HG02623 (cell line): ENCODE data around the gene PLD2.
"Not testable (repeated sequence)": the region's sequence is repeated elsewhere in the genome, so short reads cannot be mapped to it uniquely, and the experiment has no call there.

ENCODE experiments used
- ATAC-seq: cut with Tn5 transposase; IDR thresholded peaks from one replicate; pipeline ENCODE4 v1.9.1; 2021; ENCODE audit warnings: moderate library complexity; ENCODE audit not compliant: unreplicated experiment

PLD2 gene

DNA sequence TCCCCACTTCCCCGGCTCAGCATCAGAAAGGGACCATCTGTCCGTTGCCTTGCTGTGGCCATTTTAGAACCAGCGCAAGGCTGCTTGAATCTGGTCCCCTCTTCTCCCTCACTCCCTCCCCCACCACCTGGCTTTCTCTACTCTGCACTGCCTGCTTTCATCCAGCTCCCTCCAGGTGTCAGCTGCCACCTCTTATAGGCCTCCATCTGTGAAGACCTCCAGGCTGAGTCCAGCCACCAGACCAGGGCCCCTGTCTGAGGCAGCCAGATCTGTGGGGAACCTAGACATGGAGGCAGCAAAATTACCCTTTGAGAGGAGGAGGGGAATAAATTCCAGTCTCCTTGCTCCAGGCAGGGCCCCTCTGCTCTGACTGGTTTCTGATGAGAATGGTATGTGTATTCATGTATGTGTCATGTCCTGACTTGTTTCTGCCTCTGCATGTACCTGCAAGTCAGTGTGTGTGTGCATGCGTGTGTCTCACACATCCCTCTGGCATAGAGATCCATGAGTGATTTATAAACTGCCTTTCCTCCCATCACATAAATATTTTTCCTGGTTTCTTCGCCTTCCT is 47.2 kb downstream of the PLD2 start:
- ATAC-seq, result no peak

DNA sequence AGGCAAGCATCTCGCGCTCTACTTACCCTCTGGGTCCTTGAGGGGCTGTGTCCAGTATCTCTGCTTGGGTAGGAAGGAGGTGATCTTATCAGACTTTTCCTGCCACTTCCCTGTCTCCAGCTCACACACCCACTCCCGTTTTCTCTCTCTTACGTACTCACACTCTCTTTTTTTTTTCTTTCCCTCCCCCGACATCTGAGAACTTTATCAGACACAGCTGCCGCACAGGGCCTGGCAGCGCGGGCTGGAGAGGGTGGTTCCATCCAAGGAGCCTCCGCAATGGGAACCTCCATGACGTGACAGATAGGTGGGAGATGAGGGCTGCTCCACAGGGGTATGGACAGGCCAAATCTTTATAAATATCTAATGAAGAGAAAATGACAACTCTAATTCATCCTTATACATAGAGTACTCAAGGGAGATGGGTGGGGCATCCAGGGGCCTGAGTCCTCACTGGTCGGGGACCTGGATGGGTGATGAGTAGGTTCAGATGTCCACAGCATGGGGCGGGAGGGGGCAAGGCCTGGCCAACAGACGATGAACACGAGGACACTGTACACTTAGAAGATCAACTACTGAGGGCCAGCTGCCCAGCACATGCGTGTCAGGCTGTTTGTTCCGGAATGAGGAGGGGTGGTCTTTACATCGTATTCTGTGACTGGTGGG is 49.5 kb downstream of the PLD2 start:
- ATAC-seq, result no peak

DNA sequence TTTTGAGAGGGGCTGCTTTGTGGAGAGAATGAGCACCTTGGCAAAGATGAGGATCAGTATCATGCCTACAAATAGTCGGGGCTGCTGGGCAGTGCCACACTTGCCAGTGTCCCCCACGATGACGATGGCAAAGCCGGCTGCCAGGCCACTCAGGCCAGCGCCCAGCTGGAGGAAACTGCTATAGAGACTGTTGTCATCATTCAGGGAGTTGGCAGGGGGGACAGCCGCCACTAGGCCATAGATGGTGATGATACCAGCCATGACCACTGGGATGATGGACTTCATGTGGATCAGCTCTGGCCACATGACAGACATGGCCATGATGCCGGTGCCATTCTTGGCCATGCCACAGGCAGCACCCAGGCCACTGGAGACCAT is 50.0 kb downstream of the PLD2 start:
- no peak for ATAC-seq

DNA sequence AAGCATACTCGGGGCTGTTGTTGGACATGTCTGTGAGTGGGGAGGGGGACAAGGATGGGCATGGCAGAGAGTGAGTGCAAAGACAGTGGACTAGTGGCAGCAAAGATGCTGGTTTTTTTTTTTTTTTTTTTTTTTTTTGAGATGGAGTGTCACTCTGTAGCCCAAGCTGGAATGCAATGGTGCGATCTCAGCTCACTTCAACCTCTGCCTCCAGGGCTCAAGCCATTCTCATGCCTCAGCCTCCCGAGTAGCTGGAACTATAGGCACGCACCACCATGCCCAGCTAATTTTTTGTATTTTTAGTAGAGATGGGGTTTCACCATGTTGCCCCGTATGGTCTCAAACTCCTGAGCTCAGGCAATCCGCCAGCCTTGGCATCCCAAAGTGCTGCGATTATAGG is 50.4 kb downstream of the PLD2 start:
- ATAC-seq, result not testable (repeated sequence)

DNA sequence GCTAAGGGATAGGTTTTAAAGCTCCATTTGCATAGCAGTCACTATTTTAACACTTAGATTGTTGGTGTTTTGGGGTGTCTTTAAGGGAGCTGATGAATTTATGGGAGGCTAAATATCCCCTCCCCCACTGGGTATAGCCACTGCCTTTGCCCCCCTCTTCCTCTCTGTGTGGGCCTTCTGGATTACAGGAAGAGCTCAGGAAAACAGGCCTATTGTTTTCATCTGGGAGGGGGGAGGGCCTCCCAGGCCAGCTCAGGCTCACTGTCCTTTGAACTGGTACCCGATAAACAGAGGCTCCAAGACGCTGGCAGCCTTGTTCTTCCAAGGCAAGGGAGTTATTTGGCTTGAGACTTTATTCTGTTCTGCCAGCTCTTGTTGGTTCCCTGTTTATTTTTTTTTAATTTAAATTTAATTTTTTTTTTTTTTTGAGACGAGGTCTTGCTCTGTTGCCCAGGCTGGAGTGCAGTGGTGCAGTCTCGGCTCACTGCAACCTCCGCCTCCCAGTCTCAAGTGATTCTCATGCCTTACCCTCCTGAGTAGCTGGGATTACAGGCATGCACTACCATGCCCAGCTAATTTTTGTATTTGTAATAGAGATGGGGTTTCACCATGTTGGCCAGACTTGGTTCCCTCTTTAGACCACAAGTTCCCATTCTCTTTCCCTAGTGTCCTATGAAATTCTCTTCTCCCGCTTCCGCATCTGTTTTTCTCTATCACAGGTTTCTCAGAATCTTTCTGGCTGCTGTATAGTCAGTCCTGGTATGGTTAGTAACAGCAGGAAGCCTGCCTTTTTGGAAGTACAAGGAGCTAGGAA is 51.3 kb downstream of the PLD2 start:
- ATAC-seq, result no peak

DNA sequence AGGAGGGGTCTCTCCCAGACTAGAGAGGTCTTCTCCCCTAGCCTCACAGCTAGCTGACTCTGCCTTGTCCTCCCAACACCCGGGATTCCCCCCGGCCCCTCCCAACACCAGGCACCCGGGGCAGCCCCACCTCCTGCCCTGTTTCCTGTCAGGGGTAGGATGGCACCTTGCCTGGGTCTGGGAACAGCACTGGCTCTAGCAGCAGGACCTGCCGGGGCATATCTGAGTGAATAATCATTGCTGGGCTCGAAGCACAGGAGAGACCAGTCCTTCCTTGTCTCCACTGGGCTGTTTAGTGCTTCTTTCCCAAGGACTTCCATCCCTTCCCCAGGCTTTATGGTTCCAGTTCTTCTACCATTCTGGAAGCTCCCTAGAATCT is 51.9 kb downstream of the PLD2 start:
- ATAC-seq, result no peak

DNA sequence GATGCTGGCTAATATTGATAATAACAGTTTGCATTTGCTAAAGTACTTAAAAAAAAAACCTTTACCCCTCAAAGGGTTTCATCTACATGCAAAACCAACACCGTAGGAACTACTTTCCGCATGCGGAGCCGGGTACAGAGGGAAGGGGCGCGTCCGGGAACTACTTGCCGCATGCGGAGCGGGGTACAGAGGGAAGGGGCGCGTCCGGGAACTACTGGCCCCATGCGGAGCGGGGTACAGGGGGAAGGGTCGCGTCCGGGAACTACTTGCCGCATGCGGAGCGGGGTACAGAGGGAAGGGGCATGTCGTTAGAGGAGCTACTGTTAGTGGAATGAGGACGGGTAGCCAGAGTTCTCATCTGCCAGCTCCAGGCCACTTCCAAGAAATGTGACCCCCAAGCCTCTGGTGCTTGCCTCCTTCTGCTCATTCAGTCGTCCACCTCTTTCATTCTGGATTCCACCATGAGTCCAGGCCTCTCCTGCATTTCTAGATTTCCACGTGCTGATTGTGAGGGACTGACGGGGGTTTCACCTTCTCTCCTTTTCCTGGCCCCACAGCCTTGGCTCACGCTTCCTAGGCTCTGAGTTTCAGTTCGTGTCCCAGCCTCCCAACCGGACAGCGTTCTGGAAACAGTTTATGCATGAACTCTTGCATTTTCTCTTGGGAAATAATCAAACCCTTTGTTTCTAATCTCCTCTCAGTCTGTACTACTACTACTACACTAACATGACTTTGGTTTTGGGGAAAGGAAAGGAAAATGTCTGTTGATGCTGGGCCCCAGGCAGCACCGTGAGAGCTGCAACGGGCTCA is 53.1 kb downstream of the PLD2 start:
- no peak for ATAC-seq

DNA sequence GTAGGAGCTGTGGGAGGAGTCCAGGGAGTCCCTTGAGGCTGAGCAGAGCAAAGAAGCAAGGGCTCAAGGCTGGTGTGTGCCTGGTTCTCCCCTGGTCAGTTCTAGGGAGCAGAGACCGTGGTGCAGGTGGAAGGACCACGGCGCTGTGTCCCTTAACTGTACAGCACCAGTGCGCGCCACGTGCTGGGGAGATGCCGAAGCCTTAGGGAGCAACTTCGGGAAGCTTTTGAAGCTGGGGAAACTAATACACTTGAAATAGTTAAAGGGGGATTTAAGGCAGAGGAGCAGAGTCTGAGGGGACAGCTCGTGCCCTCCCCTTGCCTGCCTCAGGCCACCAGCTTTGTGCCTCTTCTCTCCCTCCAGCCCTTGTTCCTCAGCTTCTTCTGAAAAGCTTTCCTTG is 53.7 kb downstream of the PLD2 start:
- ATAC-seq, result no peak

DNA sequence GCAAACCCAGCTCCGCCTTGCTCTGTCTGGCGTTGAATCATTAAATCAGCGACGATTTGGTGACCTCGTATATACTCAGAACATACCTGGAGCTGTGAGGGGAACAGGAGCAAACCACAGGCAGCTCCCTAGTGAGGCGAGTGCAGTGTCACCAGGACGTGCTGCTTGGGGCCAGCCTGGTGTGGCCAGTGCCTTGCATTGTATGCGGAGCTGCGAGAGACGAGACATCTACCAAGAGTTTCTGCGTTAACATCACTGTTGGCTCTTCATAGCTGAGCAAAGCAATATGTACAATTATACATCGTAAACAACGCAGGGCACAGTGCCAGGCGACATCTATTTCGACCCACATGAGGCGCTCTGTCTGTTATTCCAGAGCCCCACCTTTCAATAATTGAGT is 54.1 kb downstream of the PLD2 start:
- ATAC-seq, result no peak

DNA sequence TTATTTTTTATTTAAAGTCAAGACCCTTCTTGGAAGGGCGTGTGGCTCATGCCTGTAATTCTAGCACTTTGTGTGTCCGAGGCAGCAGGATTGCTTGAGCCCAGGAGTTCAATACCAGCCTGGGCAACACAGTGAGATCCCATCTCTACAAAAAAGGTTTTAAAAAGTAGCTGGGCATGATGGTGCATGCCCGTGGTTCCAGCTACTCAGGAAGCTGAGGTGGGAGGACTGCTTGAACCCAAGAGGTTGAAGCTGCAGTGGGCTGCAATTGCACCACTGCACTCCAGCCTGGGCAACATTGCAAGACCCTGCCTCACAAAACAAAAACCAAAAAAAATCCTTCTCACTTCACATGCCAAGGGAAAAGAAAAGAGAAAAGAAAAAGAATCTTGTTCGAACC is 55.8 kb downstream of the PLD2 start:
- ATAC-seq, result no peak

DNA sequence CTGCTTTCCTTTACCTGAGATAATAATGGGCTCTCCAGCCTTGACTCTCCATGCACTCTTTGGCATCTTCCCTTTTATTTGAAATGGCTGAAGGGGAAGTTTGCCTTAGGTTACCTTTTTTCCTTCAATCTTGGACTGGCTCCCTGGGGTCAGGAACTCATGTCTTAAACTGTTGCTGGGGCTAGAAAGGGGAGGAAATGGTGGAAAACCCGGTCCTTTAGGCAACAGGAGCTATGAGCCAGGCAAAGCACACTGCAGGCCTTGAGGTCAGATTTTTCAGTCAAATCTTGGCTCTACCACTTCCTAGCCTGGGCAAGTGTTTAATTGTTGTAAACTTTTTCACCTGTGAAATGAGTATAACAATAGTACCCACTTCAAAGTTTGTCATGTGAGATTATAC is 56.4 kb downstream of the PLD2 start:
- no peak for ATAC-seq

DNA sequence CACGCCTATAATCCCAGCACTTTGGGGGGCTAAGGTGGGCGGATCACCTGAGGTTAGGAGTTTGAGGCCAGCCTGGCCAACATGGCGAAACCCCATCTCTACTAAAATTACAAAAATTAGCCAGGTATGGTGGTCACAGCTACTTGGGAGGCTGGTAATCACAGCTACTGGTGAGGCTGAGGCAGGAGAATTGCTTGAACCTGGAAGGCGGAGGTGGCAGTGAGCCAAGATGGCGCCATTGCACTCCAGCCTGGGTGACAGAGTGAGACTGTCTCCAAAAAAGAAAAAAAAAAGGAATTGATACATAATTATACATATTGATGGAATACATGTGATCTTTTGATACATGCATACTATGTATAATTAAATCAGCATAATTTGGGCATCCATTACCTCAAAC is 60.6 kb downstream of the PLD2 start:
- not testable (repeated sequence) for ATAC-seq

DNA sequence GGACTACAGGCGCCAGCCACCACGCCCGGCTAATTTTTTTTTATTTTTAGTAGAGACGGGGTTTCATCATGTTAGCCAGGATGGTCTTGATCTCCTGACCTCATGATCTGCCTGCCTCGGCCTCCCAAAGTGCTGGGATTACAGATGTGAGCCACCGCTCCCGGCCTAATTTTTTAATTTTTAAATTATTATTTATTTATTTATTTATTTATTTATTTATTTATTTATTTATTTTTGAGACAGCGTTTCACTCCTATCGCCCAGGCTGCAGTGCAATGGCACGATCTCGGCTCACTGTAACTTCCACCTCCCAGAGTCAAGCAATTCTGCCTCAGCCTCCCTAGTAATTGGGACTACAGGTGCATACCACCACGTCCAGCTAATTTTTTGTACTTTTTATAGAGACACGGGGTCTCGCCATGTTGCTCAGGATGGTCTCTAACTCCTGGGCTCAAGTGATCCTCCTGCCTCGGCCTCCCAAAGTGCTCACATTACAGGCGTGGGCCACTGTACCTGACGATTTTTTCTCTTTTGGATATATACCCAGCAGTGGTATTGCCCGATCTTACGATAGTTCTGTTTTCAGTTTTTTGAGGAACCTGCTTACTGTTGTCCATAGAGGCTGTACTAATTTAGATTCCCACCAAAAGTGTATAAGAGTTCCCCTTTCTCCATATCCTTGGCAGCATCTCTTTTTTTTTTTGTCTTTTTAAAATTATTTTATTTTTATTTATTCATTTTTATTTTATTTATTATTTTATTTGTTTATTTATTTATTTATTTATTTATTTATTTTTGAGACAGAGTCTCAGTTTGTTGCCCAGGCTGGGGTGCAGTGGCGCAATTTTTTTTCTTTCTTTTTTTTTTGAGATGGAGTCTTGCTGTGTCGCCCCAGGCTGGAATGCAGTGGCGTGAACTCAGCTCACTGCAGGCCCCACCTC is 62.4 kb downstream of the PLD2 start:
- not testable (repeated sequence) for ATAC-seq

DNA sequence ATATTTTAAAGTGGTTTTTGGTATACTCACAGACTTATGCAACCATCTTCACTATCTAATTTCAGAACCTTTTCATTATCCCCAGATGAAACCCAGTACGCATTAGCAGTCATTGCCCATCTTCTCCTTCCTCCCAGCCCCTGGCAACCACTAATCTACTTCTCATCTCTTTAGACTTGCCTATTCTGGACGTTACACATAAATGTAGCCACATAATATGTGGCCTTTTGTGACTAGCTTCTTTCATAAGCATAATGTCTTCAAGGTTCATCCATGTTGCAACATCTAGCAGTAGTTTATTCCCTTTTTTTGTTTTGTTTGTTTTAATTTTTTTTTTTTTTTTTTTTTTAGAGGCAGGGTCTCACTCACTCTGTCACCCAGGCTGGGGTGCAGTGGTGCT is 63.9 kb downstream of the PLD2 start:
- ATAC-seq, result no peak

DNA sequence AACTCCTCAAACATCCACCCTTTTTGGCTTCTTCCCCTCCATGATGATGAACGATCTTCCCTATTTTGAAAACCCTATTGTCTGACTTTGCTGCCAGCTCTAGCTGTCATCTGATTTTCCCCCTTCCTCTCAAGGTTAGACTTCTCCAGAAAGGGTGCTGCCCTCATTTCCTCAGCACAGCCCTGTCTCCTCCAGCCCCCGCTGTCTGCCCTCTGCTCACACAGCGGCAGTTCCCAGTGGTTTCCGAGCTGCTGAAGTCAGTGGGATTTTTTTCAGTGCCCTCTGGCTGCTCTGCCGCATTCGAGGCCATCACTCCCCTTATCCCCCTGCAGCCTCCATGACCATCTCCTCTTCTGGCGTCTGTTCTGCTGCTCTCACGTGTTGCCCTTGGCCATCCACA is 65.8 kb downstream of the PLD2 start:
- no peak for ATAC-seq
